Activated naive CD8-positive, alpha-beta T cell (primary cell): ENCODE results near the gene LYVE1.

Experiments
- H3K27ac Mint-ChIP-seq: one replicate; pipeline ENCODE4 v1.8.0; 2021; ENCODE audit warnings: mixed read lengths
- H3K27me3 Mint-ChIP-seq: one replicate; pipeline ENCODE4 v1.8.0; 2021; ENCODE audit warnings: mixed read lengths
- H3K36me3 Mint-ChIP-seq: one replicate; pipeline ENCODE4 v1.8.0; 2021; ENCODE audit warnings: mixed read lengths
- H3K4me1 Mint-ChIP-seq: one replicate; pipeline ENCODE4 v1.8.0; 2021; ENCODE audit warnings: low read depth, mixed read lengths
- H3K4me3 Mint-ChIP-seq: one replicate; pipeline ENCODE4 v1.8.0; 2021; ENCODE audit warnings: mild to moderate bottlenecking, mixed read lengths
- H3K9me3 Mint-ChIP-seq: one replicate; pipeline ENCODE4 v1.8.0; 2021; ENCODE audit warnings: low read depth, mixed read lengths

The LYVE1 gene, protein sequence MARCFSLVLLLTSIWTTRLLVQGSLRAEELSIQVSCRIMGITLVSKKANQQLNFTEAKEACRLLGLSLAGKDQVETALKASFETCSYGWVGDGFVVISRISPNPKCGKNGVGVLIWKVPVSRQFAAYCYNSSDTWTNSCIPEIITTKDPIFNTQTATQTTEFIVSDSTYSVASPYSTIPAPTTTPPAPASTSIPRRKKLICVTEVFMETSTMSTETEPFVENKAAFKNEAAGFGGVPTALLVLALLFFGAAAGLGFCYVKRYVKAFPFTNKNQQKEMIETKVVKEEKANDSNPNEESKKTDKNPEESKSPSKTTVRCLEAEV

DNA sequence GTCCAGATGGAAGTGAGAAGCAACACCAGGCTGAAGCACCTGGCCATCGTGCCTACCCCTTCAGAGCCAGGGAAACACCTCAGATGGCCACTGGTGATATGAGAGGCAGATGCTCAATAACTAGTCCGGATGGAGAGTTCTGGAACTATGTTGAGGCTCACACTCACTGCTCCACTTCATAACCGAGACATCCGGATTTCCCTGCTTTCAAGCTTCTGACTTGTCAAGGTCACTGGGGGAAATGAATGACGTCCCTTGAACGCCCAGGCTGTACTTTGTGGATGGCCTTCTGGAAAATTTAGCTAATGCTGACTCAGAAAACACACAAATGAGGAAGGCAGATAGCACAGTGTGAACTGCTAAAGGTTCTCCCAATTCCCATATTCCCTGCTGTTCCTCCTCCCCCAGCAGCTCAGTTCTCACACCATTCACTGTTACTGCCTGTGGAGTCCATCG, at the start of gene LYVE1:
LYVE1 (minus strand) TSS at position 180 of the 456 bp plus-strand sequence; CDS start at position 47, 133 bp downstream.
- Mint-ChIP-seq H3K27me3 (peaks cover 5% of the 10 kb centered on the region), H3K9me3 (no peaks in the 10 kb centered on the region), H3K4me3 (no peak within 1 kb of the TSS), H3K27ac (no peak within 1 kb of the TSS), H3K36me3 (no peaks in the 10 kb centered on the region), H3K4me1 (no peaks in the 10 kb centered on the region)

DNA sequence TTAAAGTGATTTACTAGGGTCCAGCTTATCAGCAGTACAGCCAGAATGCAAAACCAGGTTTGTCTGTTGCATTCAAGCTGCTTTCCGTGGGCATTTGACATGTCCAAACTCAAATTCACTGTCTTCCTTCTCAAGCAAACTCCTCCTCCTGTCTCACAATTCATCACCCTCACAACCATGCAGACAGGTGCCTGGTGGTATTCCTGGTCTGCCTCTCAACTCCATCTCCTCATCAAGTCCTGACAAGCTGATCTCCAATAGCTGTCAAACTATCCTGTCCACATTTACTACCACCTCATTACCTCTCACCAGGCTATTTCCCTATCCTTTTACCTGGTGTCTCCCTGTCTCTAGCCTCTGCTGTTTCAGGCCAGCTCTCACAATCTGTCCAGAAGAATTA, 49.1 kb upstream of the LYVE1 start:
- no peaks in the 10 kb centered on the region for H3K4me1 Mint-ChIP-seq
- no peak overlapping the region for H3K4me3 Mint-ChIP-seq
- peaks cover 2% of the 10 kb centered on the region for H3K27me3 Mint-ChIP-seq
- no peaks in the 10 kb centered on the region for H3K9me3 Mint-ChIP-seq
- no peak overlapping the region for H3K27ac Mint-ChIP-seq
- no peaks in the 10 kb centered on the region for H3K36me3 Mint-ChIP-seq

DNA sequence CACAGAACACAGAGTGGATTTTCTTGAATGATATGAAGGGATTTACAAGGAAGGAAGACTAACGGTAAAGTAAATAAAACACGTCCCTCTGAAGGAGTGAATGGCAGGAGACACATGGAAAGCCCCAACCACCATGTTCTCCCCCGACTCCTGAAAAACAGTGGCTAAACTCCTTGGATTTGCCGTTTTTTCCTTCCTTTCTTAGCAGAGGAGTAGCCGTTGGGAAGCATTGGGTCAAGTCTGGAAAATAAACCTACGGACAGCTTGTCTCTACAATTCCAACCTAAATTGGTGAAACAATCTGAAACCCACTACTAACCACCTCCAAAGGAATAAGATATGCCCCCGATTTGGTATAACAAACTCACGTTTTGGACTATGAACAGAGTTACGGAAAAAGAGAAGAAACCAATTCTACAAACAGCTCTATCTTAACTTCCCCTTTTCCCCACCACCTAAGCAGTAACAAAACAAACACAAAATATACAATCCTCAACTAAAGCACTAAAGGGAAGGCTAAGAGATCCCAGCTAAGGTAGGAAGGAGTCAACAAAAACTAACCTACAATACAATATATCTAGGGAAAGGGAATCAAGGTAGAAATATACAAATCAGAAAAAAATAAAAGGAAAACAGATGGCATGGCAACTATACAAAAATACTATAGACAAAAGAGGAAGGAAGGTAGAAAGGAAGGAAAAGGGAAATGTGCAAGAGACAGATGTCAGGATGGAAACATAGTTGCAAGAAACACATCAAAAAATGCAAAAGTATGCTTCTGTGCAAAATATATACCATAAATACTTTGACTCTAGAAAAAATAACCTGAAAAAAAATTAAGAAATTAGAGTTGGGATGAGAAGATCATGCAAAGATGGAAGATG, 43.8 kb upstream of the LYVE1 start:
- H3K4me3 Mint-ChIP-seq, result no peak overlapping the region
- H3K4me1 Mint-ChIP-seq, result no peaks in the 10 kb centered on the region
- H3K27ac Mint-ChIP-seq, result no peak overlapping the region
- H3K27me3 Mint-ChIP-seq, result peaks cover 17% of the 10 kb centered on the region
- H3K9me3 Mint-ChIP-seq, result no peaks in the 10 kb centered on the region
- H3K36me3 Mint-ChIP-seq, result peaks cover 5% of the 10 kb centered on the region

DNA sequence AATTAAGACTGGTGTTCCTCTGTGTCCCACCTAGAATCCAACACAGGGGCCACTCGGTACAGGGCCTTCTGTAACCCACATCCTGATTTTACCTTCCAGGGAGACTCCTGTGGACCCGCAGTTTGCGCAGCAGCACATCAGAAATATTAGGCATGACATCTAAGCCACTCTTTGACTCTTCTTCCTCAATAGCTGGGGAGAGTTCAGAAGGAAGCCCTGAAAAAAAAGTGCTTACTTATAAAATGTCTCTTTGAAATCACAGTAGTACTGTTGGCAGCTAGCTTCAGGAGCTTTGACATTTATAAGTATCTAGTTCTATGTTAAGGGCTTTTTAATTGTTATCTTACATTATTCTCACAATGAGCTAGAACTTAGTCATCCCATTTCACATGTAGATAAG, 41.2 kb upstream of the LYVE1 start:
- H3K36me3 Mint-ChIP-seq, result peaks cover 5% of the 10 kb centered on the region
- no peaks in the 10 kb centered on the region for H3K9me3 Mint-ChIP-seq
- no peaks in the 10 kb centered on the region for H3K4me1 Mint-ChIP-seq
- no peak overlapping the region for H3K4me3 Mint-ChIP-seq
- H3K27me3 Mint-ChIP-seq, result peaks cover 17% of the 10 kb centered on the region
- no peak overlapping the region for H3K27ac Mint-ChIP-seq

DNA sequence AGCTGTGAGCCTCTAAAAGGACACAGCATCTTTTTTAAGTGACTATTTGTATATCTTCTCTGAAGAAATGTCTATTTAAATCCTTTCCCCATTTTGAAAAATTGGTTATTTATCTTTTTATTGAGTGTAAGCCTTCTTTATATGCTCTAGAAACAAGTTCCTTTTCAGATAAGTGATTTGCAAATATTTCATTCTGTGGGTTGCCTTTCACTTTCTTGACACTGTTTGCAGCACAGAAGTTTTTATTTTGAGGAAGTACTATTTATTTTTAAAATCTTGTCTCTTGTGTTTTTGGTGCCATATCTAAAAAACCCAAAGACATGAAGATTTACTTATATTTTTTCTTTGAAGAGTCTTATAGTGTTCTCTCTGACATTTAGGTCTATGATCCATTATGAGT, 40.1 kb upstream of the LYVE1 start:
- H3K4me1 Mint-ChIP-seq, result peaks cover 2% of the 10 kb centered on the region

DNA sequence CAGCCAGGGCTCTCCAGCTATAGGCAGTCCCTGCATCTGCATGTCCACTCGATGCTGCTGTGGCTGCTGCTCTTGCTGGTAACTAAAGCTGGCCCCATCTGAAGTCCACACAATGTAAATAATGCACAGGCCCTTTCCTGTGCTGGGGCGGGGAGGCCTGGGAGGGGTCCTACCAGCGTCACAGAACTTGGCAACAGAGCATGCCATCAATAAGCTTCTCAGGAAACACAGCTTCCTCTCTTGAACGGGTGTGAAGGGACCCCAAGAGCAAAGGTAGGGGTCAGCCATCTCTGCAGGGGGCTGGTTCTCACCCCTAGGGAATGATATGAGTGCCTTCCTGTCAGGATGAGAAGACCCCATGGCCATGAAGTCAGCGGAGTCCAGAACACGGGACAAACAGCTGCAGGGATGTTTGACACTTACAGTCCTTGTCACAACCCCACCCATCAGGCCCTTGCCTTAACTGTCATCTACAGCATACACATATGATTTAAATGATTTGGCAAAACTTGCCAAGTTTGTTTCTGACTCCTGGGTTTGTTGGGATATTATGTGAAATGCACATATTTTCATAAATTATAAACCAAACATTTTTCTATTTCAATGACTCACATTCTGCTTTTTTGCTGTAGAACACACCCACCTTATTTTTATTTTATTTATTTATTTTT, 39.1 kb upstream of the LYVE1 start:
- Mint-ChIP-seq H3K36me3 (peaks cover 5% of the 10 kb centered on the region), H3K4me3 (no peak overlapping the region), H3K27ac (no peak overlapping the region), H3K27me3 (peaks cover 15% of the 10 kb centered on the region), H3K4me1 (peaks cover 2% of the 10 kb centered on the region), H3K9me3 (no peaks in the 10 kb centered on the region)

More for the DNA sequence above, 40.1 kb upstream of the LYVE1 start:
- no peaks in the 10 kb centered on the region for H3K9me3 Mint-ChIP-seq
- peaks cover 5% of the 10 kb centered on the region for H3K36me3 Mint-ChIP-seq
- H3K4me3 Mint-ChIP-seq, result no peak overlapping the region
- H3K27me3 Mint-ChIP-seq, result peaks cover 16% of the 10 kb centered on the region
- H3K27ac Mint-ChIP-seq, result no peak overlapping the region

DNA sequence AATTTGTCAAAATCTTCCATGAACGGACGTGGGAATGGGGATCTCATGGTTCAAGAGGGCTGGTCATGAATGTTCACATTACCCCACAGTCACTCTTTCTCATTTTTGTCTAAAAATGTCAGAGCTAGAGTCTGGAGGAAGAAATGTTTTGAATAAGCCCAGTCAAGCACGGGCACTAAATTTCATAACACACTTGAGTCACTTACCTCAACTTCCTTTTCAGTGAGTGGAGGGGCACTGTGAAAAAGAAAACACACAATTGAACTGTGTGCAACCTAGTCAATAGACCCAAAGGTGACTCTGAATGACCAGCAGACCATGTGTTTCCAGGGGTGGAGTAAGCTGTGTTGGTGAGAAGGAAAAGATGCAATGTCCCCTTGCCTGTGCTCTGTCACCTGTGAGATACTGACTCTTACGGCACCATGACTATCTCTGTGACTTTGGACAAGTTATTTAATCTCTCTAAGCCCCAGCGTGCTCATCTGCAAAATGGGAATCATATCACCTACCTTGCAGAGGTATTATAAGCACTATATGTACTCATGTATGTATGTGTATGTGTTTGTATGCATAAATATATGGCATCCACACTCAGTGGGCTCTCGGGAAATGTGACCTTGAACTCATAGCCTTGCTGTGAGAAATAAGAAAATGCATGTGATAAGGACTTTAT, 38.2 kb upstream of the LYVE1 start:
- Mint-ChIP-seq H3K4me3 (no peak overlapping the region), H3K4me1 (peaks cover 2% of the 10 kb centered on the region), H3K27me3 (peaks cover 10% of the 10 kb centered on the region), H3K27ac (no peak overlapping the region), H3K36me3 (peaks cover 4% of the 10 kb centered on the region), H3K9me3 (no peaks in the 10 kb centered on the region)

DNA sequence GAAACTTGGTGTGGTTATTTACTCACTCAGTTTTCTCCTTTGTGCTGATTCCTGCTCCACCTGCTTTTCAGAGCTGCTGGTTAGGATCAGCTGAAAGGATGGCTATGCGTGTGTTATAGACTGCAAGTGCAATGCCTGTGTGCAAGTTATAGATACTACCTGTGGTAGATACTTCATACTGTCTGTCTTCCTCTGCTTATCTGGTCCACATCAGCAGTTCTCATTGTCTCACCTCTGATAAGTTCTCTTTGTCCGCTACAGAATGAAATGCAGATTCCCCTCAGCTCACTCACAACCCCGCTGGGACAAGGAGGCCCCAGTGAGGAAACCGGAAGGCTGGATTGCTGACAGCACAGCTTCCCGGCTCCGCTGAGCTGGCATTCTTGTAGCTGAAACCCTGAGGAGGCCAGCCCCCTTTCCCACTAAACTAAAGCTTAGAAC, 37.5 kb upstream of the LYVE1 start:
- Mint-ChIP-seq H3K27me3 (peaks cover 5% of the 10 kb centered on the region), H3K9me3 (no peaks in the 10 kb centered on the region), H3K36me3 (no peaks in the 10 kb centered on the region), H3K27ac (no peak overlapping the region), H3K4me1 (peaks cover 2% of the 10 kb centered on the region), H3K4me3 (no peak overlapping the region)

DNA sequence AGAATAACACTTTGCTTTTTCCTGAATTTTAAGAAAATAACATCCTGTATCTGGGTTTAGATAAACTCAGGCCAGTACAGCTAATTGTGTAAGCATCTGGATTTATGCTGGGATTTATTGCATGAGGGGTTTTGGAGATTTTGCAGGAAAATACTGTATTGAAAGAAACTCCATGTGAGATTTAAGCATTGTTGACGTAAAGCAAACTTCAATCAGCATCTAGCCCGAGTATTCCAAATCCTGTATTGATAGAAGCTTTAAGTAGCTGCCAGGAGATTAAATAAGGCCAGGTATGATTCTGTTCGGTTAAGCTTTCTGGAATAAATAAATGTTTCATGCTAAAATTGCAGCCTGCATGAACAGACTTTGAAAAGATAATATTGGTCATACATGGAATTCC, 36.3 kb upstream of the LYVE1 start:
- Mint-ChIP-seq H3K27ac (no peak overlapping the region), H3K9me3 (no peaks in the 10 kb centered on the region), H3K27me3 (peaks cover 2% of the 10 kb centered on the region), H3K4me3 (no peak overlapping the region), H3K4me1 (peaks cover 2% of the 10 kb centered on the region), H3K36me3 (no peaks in the 10 kb centered on the region)

DNA sequence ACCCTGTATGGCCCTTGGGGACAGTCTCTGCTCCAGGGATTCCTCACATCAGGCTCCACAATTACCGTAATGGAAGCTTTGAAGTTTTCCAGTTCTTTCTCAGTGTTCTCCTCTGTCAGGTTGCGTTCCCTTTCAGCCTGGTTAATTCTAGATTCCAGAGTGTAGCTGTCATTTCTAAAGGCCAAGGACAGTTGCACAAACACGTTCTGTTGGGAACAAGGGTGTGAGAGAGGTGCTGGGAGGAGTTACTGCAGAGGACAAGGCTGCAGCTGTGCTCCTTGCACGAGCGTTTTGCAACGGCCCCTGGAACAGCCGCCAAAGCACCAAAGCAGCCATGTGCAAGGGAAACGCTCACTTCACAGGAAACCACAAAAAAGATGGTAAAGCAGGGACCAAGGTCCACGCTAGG, 35.9 kb upstream of the LYVE1 start:
- no peak overlapping the region for H3K4me3 Mint-ChIP-seq
- H3K27ac Mint-ChIP-seq, result no peak overlapping the region

DNA sequence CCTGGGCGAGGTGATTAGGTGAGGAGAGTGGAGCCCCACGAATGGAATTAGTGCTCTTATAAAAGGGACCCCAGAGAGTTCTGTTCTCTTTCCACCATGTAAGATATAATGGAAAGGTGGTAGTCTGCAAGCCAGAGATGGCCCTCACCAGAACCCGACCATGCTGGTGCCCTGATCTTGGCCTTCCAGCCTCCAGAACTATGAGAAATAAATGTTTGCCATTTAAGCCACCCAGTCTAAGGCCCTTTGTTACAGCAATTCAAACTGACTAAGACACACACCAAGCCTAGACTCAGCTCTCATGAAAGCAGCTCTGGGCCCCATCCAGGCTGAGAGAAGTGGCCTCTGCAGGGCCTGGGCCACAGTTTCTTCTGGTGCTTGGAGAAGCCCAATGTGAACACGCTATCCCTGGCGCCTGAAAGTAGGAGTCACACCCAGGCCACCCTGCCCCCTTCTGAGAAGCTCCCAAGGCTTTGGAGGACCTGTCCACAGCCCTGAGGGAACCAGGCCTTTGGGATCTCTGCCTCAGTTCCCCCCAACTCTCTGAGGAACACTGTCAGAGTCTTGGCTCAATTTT, 35.3 kb upstream of the LYVE1 start:
- peaks cover 2% of the 10 kb centered on the region for H3K4me1 Mint-ChIP-seq
- H3K27me3 Mint-ChIP-seq, result no peaks in the 10 kb centered on the region
- no peak overlapping the region for H3K4me3 Mint-ChIP-seq
- H3K27ac Mint-ChIP-seq, result no peak overlapping the region
- H3K36me3 Mint-ChIP-seq, result no peaks in the 10 kb centered on the region
- H3K9me3 Mint-ChIP-seq, result no peaks in the 10 kb centered on the region

More for the DNA sequence above, 35.9 kb upstream of the LYVE1 start:
- Mint-ChIP-seq H3K27me3 (peaks cover 2% of the 10 kb centered on the region), H3K36me3 (no peaks in the 10 kb centered on the region), H3K4me1 (peaks cover 2% of the 10 kb centered on the region), H3K9me3 (no peaks in the 10 kb centered on the region)

DNA sequence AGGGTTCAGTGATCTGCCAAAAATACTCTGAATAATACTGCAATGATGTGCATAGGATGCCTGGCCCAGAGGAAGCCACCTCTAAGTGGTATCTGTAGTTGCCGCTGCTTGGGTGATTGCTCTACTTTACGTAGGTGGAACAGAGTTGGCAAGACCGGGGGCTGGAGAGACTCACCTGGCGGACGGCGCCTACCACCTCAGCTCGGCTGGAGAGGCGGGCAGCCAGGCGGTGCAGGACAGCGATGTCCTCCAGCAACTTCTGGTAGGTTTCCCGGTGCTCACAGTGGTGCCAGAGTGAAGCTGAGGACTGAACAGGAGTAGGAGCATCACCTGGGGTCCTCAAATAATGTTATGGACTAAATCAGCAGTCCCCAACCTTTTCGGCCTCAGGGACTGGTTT, 34.5 kb upstream of the LYVE1 start:
- H3K4me3 Mint-ChIP-seq, result no peak overlapping the region
- H3K27me3 Mint-ChIP-seq, result no peaks in the 10 kb centered on the region
- no peak overlapping the region for H3K27ac Mint-ChIP-seq
- peaks cover 2% of the 10 kb centered on the region for H3K4me1 Mint-ChIP-seq
- no peaks in the 10 kb centered on the region for H3K9me3 Mint-ChIP-seq
- no peaks in the 10 kb centered on the region for H3K36me3 Mint-ChIP-seq

DNA sequence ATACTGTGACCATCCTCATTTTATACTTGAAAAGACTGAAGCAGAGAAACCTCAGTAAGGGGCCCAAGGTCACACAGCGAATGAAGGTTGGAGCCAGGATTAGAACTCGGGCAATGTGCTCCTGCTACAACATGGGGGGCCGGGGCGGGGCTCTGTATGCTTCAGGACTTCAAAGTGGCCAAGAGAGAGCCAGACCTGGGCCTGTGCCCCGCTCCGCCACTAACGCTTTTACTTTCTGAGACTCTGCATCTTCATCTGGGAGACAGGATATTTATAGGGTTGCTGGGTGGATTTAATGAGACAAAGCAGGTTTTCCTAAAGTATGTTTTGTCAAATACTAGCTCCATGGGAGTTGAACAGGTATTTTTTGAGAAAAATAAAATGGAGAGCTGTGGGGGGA, 33.9 kb upstream of the LYVE1 start:
- no peak overlapping the region for H3K27ac Mint-ChIP-seq
- H3K4me1 Mint-ChIP-seq, result peaks cover 2% of the 10 kb centered on the region
- no peaks in the 10 kb centered on the region for H3K9me3 Mint-ChIP-seq
- H3K36me3 Mint-ChIP-seq, result no peaks in the 10 kb centered on the region
- H3K27me3 Mint-ChIP-seq, result no peaks in the 10 kb centered on the region
- H3K4me3 Mint-ChIP-seq, result no peak overlapping the region

DNA sequence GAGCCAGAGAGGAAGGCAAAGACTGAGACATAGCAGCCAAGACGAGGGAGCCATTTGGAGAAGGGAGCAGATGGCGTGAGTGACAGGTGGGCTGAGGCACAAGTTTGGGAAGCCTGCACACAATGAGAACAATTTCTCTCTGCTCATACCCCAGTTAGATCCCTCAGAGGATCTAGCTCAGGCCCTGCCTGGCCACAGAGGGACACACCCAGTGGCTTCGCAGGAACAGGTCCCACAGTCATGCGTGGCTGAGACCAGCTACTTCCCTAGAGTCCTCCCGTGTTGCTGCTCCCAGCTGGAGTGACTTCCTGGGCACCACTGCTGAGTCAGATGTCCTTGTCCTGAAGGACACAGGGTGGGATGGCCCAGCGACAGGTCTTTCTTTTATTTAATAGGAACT, 33.4 kb upstream of the LYVE1 start:
- no peaks in the 10 kb centered on the region for H3K9me3 Mint-ChIP-seq
- no peak overlapping the region for H3K4me3 Mint-ChIP-seq
- no peaks in the 10 kb centered on the region for H3K36me3 Mint-ChIP-seq
- peaks cover 2% of the 10 kb centered on the region for H3K4me1 Mint-ChIP-seq
- no peak overlapping the region for H3K27ac Mint-ChIP-seq
- no peaks in the 10 kb centered on the region for H3K27me3 Mint-ChIP-seq
